HTERT RPE-1 (cell line): Measurements from ENCODE around the gene RRM1.

Experiments
- in situ Hi-C: fragments of 300-500 bp; cut with MboI; formaldehyde crosslinking; loops from 4 replicates; pipeline ENCODE4 v1.14.3; 2020; ENCODE audit warnings: low sequenced_read_pairs

RRM1 gene

DNA sequence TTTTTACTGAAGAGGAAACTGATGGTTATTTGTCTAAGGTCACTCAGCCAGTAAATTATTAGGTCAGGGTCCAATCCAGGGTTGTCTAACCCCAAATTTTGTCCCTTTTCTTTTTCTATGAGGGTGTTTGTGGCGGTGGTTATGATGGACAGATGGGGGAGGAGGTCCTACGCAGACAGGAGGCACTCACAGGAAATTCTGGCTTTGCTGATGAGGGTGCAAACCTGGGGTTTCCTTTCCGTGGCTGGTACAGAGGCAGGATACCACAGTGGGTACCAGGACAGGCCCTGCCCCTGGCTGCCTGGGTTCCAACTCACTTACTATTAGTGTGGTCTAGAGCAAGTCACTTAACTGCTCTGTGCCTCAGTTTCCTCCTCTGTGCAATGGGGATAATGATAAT lies 91.0 kb downstream of the RRM1 start:
- in situ Hi-C loops: no loop called here

- in situ Hi-C loops: no loop called here
Observed at GRCh38 chr11:4186464-4187054, 92.0 kb downstream of the RRM1 start.

DNA sequence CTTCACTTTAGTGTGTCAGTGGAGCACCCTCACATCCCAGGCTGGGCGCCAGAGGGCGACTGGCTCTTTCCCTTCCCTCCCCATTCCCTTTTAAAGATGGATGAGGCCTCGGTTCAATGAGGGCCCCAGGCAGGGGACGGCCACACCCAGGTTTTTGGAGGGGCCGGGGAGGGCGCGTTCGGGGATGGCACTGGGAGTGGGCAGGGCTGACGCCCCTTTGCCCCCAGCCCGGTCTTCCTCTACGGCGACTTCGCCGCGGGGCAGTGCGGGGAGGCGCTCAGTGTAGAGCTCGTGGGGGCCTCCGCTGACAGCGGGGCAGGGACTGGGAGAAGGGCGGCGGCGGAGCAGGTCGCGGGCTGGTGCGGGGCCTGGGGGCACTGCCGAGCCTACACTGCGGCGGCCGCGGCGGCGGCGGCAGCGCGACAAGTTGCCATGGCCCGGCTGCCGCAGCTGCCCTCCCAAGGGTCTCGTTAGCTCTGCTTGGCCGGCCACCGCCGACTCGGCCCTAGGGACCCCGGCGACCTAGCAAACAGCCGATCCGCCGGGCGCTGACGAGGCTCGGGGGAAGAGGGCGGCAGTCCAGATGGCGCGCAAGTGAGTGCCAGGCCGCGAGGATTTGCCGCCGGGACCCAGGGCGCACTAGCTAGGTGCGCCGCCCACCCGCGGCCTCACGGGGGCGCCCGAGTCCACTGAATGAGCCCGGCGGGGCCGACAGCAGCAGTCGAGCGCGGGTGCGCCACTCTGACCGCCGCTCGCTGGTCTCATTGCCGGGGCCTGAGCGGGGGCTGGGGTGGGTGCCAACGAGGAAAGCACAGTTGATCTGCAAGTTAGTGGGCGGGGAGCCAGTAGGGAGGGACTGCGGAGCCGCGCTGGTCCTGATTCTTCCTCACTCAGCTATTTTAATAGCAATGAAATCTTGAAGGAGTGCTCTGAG lies 92.7 kb downstream of the RRM1 start:
- in situ Hi-C loops: no loop called here
